ENCODE data around the gene SNRPF.

SNRPF gene

GRCh38 chr12:95848575-95849388 is 10.0 kb upstream of the SNRPF start:
- no peak for TF ChIP-seq CTCF (IDR thresholded peaks at IDR 0.05; ENCODE audit: extremely low read depth, missing control alignments)
- DNase-seq (ENCODE audit: low spot score) = no peak

- DNase-seq (ENCODE audit: low spot score) = no peak
- no peak for TF ChIP-seq CTCF (IDR thresholded peaks at IDR 0.05; ENCODE audit: extremely low read depth, missing control alignments)
These were observed 7.1 kb upstream of the SNRPF start for GRCh38 chr12:95851606-95852005.

GRCh38 chr12:95852133-95852532 is 6.6 kb upstream of the SNRPF start:
- no peak for TF ChIP-seq CTCF (IDR thresholded peaks at IDR 0.05; ENCODE audit: extremely low read depth, missing control alignments)
- no peak for DNase-seq (ENCODE audit: low spot score)

- DNase-seq (ENCODE audit: low spot score) = no peak
- no peak for TF ChIP-seq CTCF (IDR thresholded peaks at IDR 0.05; ENCODE audit: extremely low read depth, missing control alignments)
These were observed 1.6 kb upstream of the SNRPF start for GRCh38 chr12:95857156-95857555.

- no peak for DNase-seq (ENCODE audit: low spot score)
- TF ChIP-seq CTCF (IDR thresholded peaks at IDR 0.05; ENCODE audit: extremely low read depth, missing control alignments) = no peak
These were observed 953 bp upstream of the SNRPF start for GRCh38 chr12:95857799-95858198.

GRCh38 chr12:95859344-95859816 is 628 bp downstream of the SNRPF start:
- no peak for TF ChIP-seq CTCF (IDR thresholded peaks at IDR 0.05; ENCODE audit: extremely low read depth, missing control alignments)

GRCh38 chr12:95859947-95860850 is 1.4 kb downstream of the SNRPF start:
- no peak for DNase-seq (ENCODE audit: low spot score)

More at GRCh38 chr12:95859344-95859816, 628 bp downstream of the SNRPF start:
- peak; percentile 7 for DNase-seq (ENCODE audit: low spot score)

More at GRCh38 chr12:95859947-95860850, 1.4 kb downstream of the SNRPF start:
- no peak for TF ChIP-seq CTCF (IDR thresholded peaks at IDR 0.05; ENCODE audit: extremely low read depth, missing control alignments)
